Activated T-helper 17 cell treated with anti-CD3 and anti-CD28 coated beads, Interleukin-2, amount 50 U/mL, for 72 hours (primary cell): ENCODE results near the gene ATM. TPM values are rescaled to one million over a fixed set of nuclear protein-coding genes. Genes with fewer than 3 reads are reported as not detected.
"Not testable (repeated sequence)": the region's sequence is repeated elsewhere in the genome, so short reads cannot be mapped to it uniquely, and the experiment has no call there.

Experiments
- ATAC-seq: fragments of 150-1000 bp; cut with Tn5 transposase; replicated peaks from 2 replicates; pipeline ENCODE4 v1.10.0; 2021; ENCODE audit warnings: mild to moderate bottlenecking, moderate library complexity
- H3K27ac Mint-ChIP-seq: one replicate; pipeline ENCODE4 v1.8.0; 2022; ENCODE audit warnings: mixed read lengths
- H3K27me3 Mint-ChIP-seq: one replicate; pipeline ENCODE4 v1.8.0; 2022; ENCODE audit warnings: mixed read lengths
- H3K36me3 Mint-ChIP-seq: one replicate; pipeline ENCODE4 v1.8.0; 2022; ENCODE audit warnings: low read depth, mild to moderate bottlenecking, mixed read lengths
- H3K4me1 Mint-ChIP-seq: one replicate; pipeline ENCODE4 v1.8.0; 2022; ENCODE audit warnings: mixed read lengths
- H3K4me3 Mint-ChIP-seq: one replicate; pipeline ENCODE4 v1.8.0; 2022; ENCODE audit warnings: mild to moderate bottlenecking, mixed read lengths
- H3K9me3 Mint-ChIP-seq: one replicate; pipeline ENCODE4 v1.8.0; 2022; ENCODE audit warnings: mixed read lengths
- total RNA-seq, 2 donors: library from RNA; stranded (reverse); gene quantifications; one replicate each; pipeline ENCODE4 v1.2.3, GENCODE V29; 2022

ATM gene
- total RNA-seq, 2 donors from 2014 or later: 43.6 to 89.7 TPM

DNA sequence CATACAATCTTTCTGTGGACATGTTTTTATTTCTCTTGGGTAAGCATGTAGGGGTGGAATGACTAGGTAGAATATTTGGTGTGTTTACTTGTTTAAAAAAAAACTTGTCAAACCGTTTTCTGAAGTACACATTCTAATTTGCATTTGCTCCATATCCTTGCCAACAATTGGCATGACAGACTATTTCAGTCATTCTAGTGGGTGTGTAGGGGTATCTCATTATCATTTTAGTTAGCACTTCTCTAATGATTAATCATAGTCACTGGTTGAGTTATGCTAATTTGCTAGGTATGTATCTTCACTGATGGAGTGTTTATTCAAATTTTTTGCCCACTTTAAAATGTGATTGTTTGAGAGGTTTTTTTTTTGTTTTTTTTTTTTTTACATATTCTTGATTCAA, 180.2 kb downstream of the ATM start:
- H3K9me3 Mint-ChIP-seq: no peaks in the 10 kb centered on the region
- H3K4me1 Mint-ChIP-seq: no peaks in the 10 kb centered on the region
- no peak overlapping the region for H3K4me3 Mint-ChIP-seq
- ATAC-seq: no peak
- H3K36me3 Mint-ChIP-seq: no peaks in the 10 kb centered on the region
- H3K27ac Mint-ChIP-seq: no peak overlapping the region
- H3K27me3 Mint-ChIP-seq: no peaks in the 10 kb centered on the region

DNA sequence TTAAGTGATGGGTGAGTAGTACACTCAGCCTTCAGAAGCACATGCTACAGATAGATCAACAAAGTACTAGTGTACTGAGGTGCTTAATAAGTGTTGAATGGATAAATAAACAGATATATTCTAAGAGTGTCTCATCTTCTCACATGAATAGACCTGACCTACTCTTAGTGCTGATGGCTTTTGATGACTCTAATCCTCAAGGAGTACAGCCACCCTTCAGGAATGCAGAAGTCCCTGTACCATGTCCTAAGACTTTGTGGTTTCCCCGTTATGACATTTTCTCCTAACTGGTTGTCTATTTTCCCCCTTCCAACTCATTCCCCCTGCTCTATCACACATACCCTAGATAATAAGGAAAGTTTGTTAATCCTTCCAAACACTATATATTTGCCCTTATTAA, 182.8 kb downstream of the ATM start:
- Mint-ChIP-seq H3K4me3 (no peak overlapping the region), H3K4me1 (no peaks in the 10 kb centered on the region), H3K27ac (no peak overlapping the region), H3K27me3 (no peaks in the 10 kb centered on the region), H3K9me3 (no peaks in the 10 kb centered on the region), H3K36me3 (no peaks in the 10 kb centered on the region)
- no peak for ATAC-seq

DNA sequence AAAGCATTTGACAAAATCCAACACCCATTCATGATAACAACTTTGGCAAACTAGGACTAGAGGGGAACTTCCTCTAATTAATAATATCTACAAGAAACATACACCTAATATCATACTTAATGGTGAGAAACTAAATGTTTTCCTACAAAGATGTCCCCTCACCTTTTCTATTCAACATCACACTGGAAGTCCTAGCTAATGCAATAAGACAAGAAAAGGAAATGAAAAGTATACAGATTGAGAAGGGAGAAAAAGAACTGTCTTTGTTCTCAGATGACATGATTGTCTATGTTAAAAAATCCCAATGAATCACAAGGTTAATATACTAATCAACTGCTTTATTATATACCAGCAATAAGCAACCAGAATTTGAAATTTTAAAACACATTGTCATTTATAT, 192.1 kb downstream of the ATM start:
- H3K27ac Mint-ChIP-seq: no peak overlapping the region
- H3K4me3 Mint-ChIP-seq: no peak overlapping the region
- H3K36me3 Mint-ChIP-seq: no peaks in the 10 kb centered on the region
- no peak for ATAC-seq
- no peaks in the 10 kb centered on the region for H3K4me1 Mint-ChIP-seq
- no peaks in the 10 kb centered on the region for H3K9me3 Mint-ChIP-seq
- no peaks in the 10 kb centered on the region for H3K27me3 Mint-ChIP-seq

- H3K4me3 Mint-ChIP-seq, H3K9me3 Mint-ChIP-seq, ATAC-seq, H3K27ac Mint-ChIP-seq, H3K36me3 Mint-ChIP-seq, H3K4me1 Mint-ChIP-seq, H3K27me3 Mint-ChIP-seq: not testable (repeated sequence)
These were observed 194.7 kb downstream of the ATM start for GRCh38 chr11:108417551-108417950.

Other genes starting within 250 kb of the ATM start
- gene CUL5, start 214.2 kb upstream of the ATM start, total RNA-seq: 10 to 100 TPM; 32.3 to 34.4 TPM
- 100 to 1,000 TPM in 1 of 2 donors, 10 to 100 TPM in 1; 71.9 to 118 TPM for gene ACAT1, start 101.5 kb upstream of the ATM start, total RNA-seq
- 10 to 100 TPM; 34.0 to 44.5 TPM for gene NPAT, start 429 bp upstream of the ATM start, total RNA-seq
- gene C11orf65, start 244.5 kb downstream of the ATM start, total RNA-seq: under 1 TPM; 0.78 to 0.95 TPM